Gastrocnemius medialis (tissue), 4 donors: ENCODE data around the gene SENP3. TPM values are rescaled to one million over a fixed set of nuclear protein-coding genes. Genes with fewer than 3 reads are reported as not detected.

Experiments used
- ATAC-seq, 2 donors: fragments of 150-250 bp; one replicate each; pipeline ENCODE4 v1.9.1; 2016
- DNase-seq, 2 donors: peaks; one replicate each; pipeline ENCODE4 v3.0.0-alpha.2; 2019
- H3K27ac ChIP-seq, 4 donors: fragments of 200-600 bp; sonication (generic); 1 replicate in 1 of 4; 2 replicates in 3 of 4; pipeline ENCODE4 v1.5.1; 2016 to 2018; ENCODE audit warnings: mild to moderate bottlenecking in 2 of 4, moderate library complexity in 1 of 4
- H3K27me3 ChIP-seq, 3 donors: fragments of 200-600 bp; sonication (generic) in 2 of 3; 1 replicate in 1 of 3; 2 replicates in 2 of 3; pipeline versions ENCODE4 v1.5.1 to v1.6.0; 2016 to 2019; ENCODE audit warnings: mild to moderate bottlenecking in 1 of 3, moderate library complexity in 1 of 3
- H3K36me3 ChIP-seq, 2 donors: fragments of 200-600 bp; sonication (generic) in 1 of 2; one replicate each; pipeline ENCODE4 v1.5.1; 2017 to 2018
- H3K4me1 ChIP-seq, 2 donors: fragments of 200-600 bp; sonication (generic) in 1 of 2; one replicate each; pipeline ENCODE4 v1.5.1; 2016 to 2017; ENCODE audit warnings: mild to moderate bottlenecking in 2 of 2
- H3K4me3 ChIP-seq, 4 donors: fragments of 200-600 bp; sonication (generic) in 3 of 4; 1 replicate in 1 of 4; 2 replicates in 3 of 4; pipeline ENCODE4 v1.5.1; 2016 to 2019; ENCODE audit warnings: mild to moderate bottlenecking in 2 of 4
- H3K9me3 ChIP-seq, 3 donors: fragments of 200-600 bp; sonication (generic) in 2 of 3; 1 replicate in 1 of 3; 2 replicates in 2 of 3; pipeline ENCODE4 v1.5.1; 2016 to 2019
- CTCF ChIP-seq, 5 experiments: fragments of 450-650 bp in 3 of 5; fragments of 200-600 bp in 2 of 5; sonication (generic) in 2 of 5; IDR thresholded peaks in 4 of 5; conservative IDR thresholded peaks in 1 of 5; 1 replicate in 4 of 5; 2 replicates in 1 of 5; pipeline ENCODE4 v1.5.1; 2016 to 2019; ENCODE audit warnings: antibody characterized with exemption in 5 of 5, mild to moderate bottlenecking in 3 of 5, moderate library complexity in 3 of 5
- POLR2A ChIP-seq, 2 donors: fragments of 450-650 bp; IDR thresholded peaks; one replicate each; pipeline ENCODE4 v1.6.1; 2017; ENCODE audit warnings: antibody characterized with exemption in 2 of 2, mild to moderate bottlenecking in 2 of 2, moderate library complexity in 2 of 2
- in situ Hi-C, 4 donors: fragments of 200-750 bp; cut with MboI; loops; one replicate each; pipeline versions ENCODE4 v1.15.0 to v1.8.0; 2017; ENCODE audit warnings: low sequenced_read_pairs in 4 of 4
- intact Hi-C: fragments of 100-400 bp; cut with DNase I; formaldehyde crosslinking; loops from one replicate; pipeline ENCODE4 v1.15.1; 2023; ENCODE audit warnings: low total_unique reads
- total RNA-seq, 4 donors: library from RNA; depleted of rRNA; stranded (reverse); fragments of >200 nt; gene quantifications; one replicate each; pipeline versions ENCODE4 v1.1.0 to v1.2.3, GENCODE V29; 2016

SENP3 gene
- total RNA-seq, 4 donors from 2014 or later = 63.6 to 71.5 (median 68.8) TPM

GRCh38 chr17:7575959-7576358 lies 14.2 kb downstream of the SENP3 start:
- peaks cover 60% of the 10 kb centered on the region in 2 donors for H3K4me1 ChIP-seq
- peak overlapping the region; percentile 98 to 100 (median 99) for H3K27ac ChIP-seq
- H3K27me3 ChIP-seq = no peaks in the 10 kb centered on the region
- intact Hi-C loops = loop anchor here (10.0 kb wide), 2 partner anchors 561 to 579 kb away; partner anchors contain the start of genes PER1 and RNASEK
- H3K36me3 ChIP-seq = peaks cover 3 to 54% of the 10 kb centered on the region in 2 donors
- no peak for TF ChIP-seq POLR2A (IDR thresholded peaks at IDR 0.05)
- in situ Hi-C loops = no loop called here
- no peak for ATAC-seq
- no peak for DNase-seq
- no peak overlapping the region for H3K4me3 ChIP-seq
- H3K9me3 ChIP-seq = no peaks in the 10 kb centered on the region

GRCh38 chr17:7576432-7576937 lies 14.8 kb downstream of the SENP3 start:
- H3K36me3 ChIP-seq = peaks cover 3 to 50% of the 10 kb centered on the region in 2 donors
- intact Hi-C loops = loop anchor here (10.0 kb wide), 2 partner anchors 562 to 578 kb away; partner anchors contain the start of genes PER1 and RNASEK
- TF ChIP-seq POLR2A (IDR thresholded peaks at IDR 0.05) (no peak), CTCF (IDR thresholded peaks at IDR 0.05 in 4 of 5, conservative IDR thresholded peaks at IDR 0.05 in 1 of 5) (no peak)
- peak overlapping the region; percentile 98 to 100 (median 99) for H3K27ac ChIP-seq
- in situ Hi-C loops = no loop called here
- H3K4me1 ChIP-seq = peaks cover 64 to 65% of the 10 kb centered on the region in 2 donors
- H3K4me3 ChIP-seq = no peak overlapping the region
- no peaks in the 10 kb centered on the region for H3K9me3 ChIP-seq
- ATAC-seq (no peak), DNase-seq (peak in 1 of 2 donors; percentile 66)
- no peaks in the 10 kb centered on the region for H3K27me3 ChIP-seq

- in situ Hi-C loops (no loop called here), intact Hi-C loops (loop anchor here (10.0 kb wide), 2 partner anchors 563 to 577 kb away; partner anchors contain the start of genes PER1 and RNASEK)
- no peak for DNase-seq
- TF ChIP-seq CTCF (IDR thresholded peaks at IDR 0.05 in 4 of 5, conservative IDR thresholded peaks at IDR 0.05 in 1 of 5) (no peak), POLR2A (IDR thresholded peaks at IDR 0.05) (no peak)
- no peak for ATAC-seq
- Histone ChIP-seq H3K4me3 (no peak overlapping the region), H3K36me3 (peaks cover 3 to 50% of the 10 kb centered on the region in 2 donors), H3K27me3 (no peaks in the 10 kb centered on the region), H3K9me3 (no peaks in the 10 kb centered on the region), H3K4me1 (peaks cover 71 to 72% of the 10 kb centered on the region in 2 donors), H3K27ac (peak overlapping the region; percentile 98 to 100 (median 99))
These were observed 15.8 kb downstream of the SENP3 start for GRCh38 chr17:7577327-7578199.

GRCh38 chr17:7579001-7579833 lies 17.5 kb downstream of the SENP3 start, which contains the start of gene CD68:
CD68 (plus strand) TSS chr17:7579638; CDS start chr17:7579678, 40 bp downstream.
- peak; percentile 66 to 85 for TF ChIP-seq POLR2A (IDR thresholded peaks at IDR 0.05)
- no peak for TF ChIP-seq CTCF (IDR thresholded peaks at IDR 0.05 in 4 of 5, conservative IDR thresholded peaks at IDR 0.05 in 1 of 5)
- no peaks in the 10 kb centered on the region for H3K9me3 ChIP-seq
- peak within 1 kb of the TSS in 3 of 4 donors; percentile 20 to 36 (median 22) for H3K4me3 ChIP-seq
- peak; percentile 50 for ATAC-seq
- no peaks in the 10 kb centered on the region for H3K27me3 ChIP-seq
- peaks cover 75 to 78% of the 10 kb centered on the region in 2 donors for H3K4me1 ChIP-seq
- intact Hi-C loops = loop anchor here (10.0 kb wide), 2 partner anchors 564 to 576 kb away; partner anchors contain the start of genes PER1 and RNASEK
- in situ Hi-C loops = no loop called here
- peak within 1 kb of the TSS; percentile 98 to 100 (median 99) for H3K27ac ChIP-seq
- peak; percentile 73 to 79 for DNase-seq
- H3K36me3 ChIP-seq = peaks cover 3 to 48% of the 10 kb centered on the region in 2 donors
